PC-9 (cell line): ENCODE measurements around the gene KRTAP4-4.

Experiments used
- EZH2 ChIP-seq: fragments of 200-600 bp; sonication (generic); IDR thresholded peaks from 2 replicates; pipeline ENCODE4 v1.8.0; 2017; ENCODE audit warnings: antibody characterized with exemption, low read depth
- TF ChIP-seq, protein P1 (sequence below): fragments of 200-600 bp; sonication (generic); conservative IDR thresholded peaks from 2 replicates; pipeline ENCODE4 v1.6.1; 2017; ENCODE audit warnings: mixed run types, antibody characterized with exemption, mild to moderate bottlenecking, moderate library complexity

DNA sequence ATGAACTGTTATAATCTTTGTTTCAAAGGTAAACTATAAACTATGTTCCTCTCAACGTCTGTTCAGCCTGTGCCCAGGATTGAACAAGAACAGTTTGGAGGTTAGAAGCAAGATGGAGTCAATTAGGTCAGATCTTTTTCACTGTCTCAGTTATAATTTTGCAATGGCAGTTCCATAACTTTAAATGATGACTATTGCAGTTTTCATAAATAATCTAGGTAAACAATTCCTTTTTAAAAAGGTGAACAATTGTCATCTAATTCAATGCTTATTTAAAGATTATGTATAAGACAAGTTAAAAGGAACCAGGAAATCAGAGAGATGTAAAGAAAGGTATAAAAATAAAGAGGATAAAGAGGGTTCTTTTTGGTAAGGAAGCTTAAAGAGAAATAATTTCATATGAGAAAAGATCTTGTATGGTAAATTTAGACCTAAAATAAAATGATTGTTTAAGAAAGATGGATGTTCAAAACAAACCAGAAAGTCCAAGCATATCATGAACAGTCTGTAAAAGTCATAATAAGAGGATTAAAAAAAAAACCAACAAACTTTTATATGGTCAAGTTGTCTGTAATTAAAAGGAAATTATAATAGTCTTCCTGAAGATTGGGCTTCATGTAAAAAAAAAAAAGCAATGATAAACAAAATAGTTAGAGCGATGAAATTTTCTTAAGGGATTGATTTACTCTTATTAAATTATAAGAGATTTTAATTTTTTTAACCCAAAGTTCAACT lies 49.2 kb downstream of the KRTAP4-4 start:
- TF ChIP-seq, protein P1, sequence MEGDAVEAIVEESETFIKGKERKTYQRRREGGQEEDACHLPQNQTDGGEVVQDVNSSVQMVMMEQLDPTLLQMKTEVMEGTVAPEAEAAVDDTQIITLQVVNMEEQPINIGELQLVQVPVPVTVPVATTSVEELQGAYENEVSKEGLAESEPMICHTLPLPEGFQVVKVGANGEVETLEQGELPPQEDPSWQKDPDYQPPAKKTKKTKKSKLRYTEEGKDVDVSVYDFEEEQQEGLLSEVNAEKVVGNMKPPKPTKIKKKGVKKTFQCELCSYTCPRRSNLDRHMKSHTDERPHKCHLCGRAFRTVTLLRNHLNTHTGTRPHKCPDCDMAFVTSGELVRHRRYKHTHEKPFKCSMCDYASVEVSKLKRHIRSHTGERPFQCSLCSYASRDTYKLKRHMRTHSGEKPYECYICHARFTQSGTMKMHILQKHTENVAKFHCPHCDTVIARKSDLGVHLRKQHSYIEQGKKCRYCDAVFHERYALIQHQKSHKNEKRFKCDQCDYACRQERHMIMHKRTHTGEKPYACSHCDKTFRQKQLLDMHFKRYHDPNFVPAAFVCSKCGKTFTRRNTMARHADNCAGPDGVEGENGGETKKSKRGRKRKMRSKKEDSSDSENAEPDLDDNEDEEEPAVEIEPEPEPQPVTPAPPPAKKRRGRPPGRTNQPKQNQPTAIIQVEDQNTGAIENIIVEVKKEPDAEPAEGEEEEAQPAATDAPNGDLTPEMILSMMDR, result no peak
- TF ChIP-seq EZH2, result no peak
